Measurements from ENCODE around the gene GNAS. TPM values are rescaled to one million over a fixed set of nuclear protein-coding genes. Genes with fewer than 3 reads are reported as not detected.

GNAS gene
- total and polyA plus RNA-seq, 9 of the 15 experiments (the other 6 are each of a cell fraction or from before 2014, with no cell fraction given), result 128 to 648 (median 266) TPM

DNA sequence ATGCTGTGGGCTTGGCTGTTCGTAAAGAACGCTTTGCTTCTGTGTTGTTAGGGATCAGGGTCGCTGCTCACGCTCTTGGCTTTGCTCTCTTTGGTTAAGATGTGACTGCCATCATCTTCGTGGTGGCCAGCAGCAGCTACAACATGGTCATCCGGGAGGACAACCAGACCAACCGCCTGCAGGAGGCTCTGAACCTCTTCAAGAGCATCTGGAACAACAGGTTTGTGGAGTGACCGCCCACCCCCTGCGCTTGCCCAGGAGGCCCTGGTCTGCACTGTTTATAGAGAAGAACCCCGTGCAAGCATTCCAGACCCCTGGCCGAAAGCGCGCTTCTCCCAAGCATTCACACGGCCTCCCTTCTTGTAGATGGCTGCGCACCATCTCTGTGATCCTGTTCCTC, 57.1 kb downstream of the GNAS start:
- Histone ChIP-seq H4K20me1 (replicated peaks; ENCODE audit: control insufficient read depth, insufficient read depth, low read length) (peaks cover 6% of the 10 kb centered on the region; the same call in 1 of the 2 replicates), H3K9me1 (ENCODE audit: control insufficient read depth, insufficient read depth, low read length) (no peaks in the 10 kb centered on the region), H3K9me3 (replicated peaks; ENCODE audit: control insufficient read depth, insufficient read depth, low read depth, low read length) (no peaks in the 10 kb centered on the region), H3K4me2 (ENCODE audit: insufficient read depth, low read length) (no peak overlapping the region), H3K9ac (ENCODE audit: insufficient read depth in 1 of 2, low read depth in 2 of 2, low read length in 2 of 2) (no peak overlapping the region), H3K36me3 (ENCODE audit: control insufficient read depth, insufficient read depth, low read length) (peaks cover 68% of the 10 kb centered on the region), H3K27me3 (ENCODE audit: control insufficient read depth in 2 of 2, insufficient read depth in 2 of 2, low read length in 2 of 2) (no peaks in the 10 kb centered on the region; a peak in 1 of 5 replicates), H3K79me2 (ENCODE audit: control insufficient read depth, insufficient read depth, low read length) (no peaks in the 10 kb centered on the region), H3K27ac (ENCODE audit: extremely low read depth, low read depth, low read length) (no peak overlapping the region), H3K4me3 (no peak overlapping the region), H2AFZ (ENCODE audit: low read depth, low read length) (no peak overlapping the region), H3K4me1 (replicated peaks in 1 of 2; ENCODE audit: control insufficient read depth in 2 of 2, insufficient read depth in 2 of 2, low read length in 2 of 2) (peaks cover 5 to 19% of the 10 kb centered on the region in 2 experiments; a peak in 4 of 5 replicates)
- ChIA-PET POLR2A (interaction anchor here (0.6 to 2.0 kb wide), 3 partner anchors 9 to 468 kb away, joined by 3 to 5 read pairs (median 3); no protein-coding TSS in a partner anchor), CTCF (ENCODE audit: low intra/inter-chr PET ratio) (interaction anchor here (0.6 kb wide), 1 partner anchor 168 kb away, joined by 6 read pairs; no protein-coding TSS in a partner anchor)
- intact Hi-C loops (cut with micrococcal nuclease) (no loop called here), in situ Hi-C loops (cut with MboI) (no loop called here)
- no TSS peak for BruUV-seq (replicated peaks)
- FAIRE-seq (no peak), DNase-seq (ENCODE audit: extremely low read depth in 1 of 4, low spot score in 3 of 4) (no peak), ATAC-seq (no peak)
- WGBS (ENCODE audit: insufficient coverage, low coverage, missing lambda C conversion rate), result 91% methylated on average over 12 of the region's 15 CpGs
- TF ChIP-seq CHCHD3 (CRISPR knock-in tag; IDR thresholded peaks at IDR 0.05), result no peak
- TF ChIP-seq, protein P1, sequence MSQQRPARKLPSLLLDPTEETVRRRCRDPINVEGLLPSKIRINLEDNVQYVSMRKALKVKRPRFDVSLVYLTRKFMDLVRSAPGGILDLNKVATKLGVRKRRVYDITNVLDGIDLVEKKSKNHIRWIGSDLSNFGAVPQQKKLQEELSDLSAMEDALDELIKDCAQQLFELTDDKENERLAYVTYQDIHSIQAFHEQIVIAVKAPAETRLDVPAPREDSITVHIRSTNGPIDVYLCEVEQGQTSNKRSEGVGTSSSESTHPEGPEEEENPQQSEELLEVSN (IDR thresholded peaks at IDR 0.05; ENCODE audit: borderline replicate concordance in 1 of 2, extremely low read depth in 1 of 2, insufficient read depth in 1 of 2, insufficient read length in 1 of 2, low read depth in 1 of 2, low read length in 1 of 2, poor library complexity in 1 of 2, severe bottlenecking in 1 of 2), result no peak
- no peak for TF ChIP-seq MCM3 (IDR thresholded peaks at IDR 0.05)
- TF ChIP-seq ERF (CRISPR knock-in tag; IDR thresholded peaks at IDR 0.05), result no peak
- TF ChIP-seq TAF9B (IDR thresholded peaks at IDR 0.05; ENCODE audit: partially characterized antibody), result no peak
- TF ChIP-seq RBM22 (IDR thresholded peaks at IDR 0.05; ENCODE audit: low read depth, low read length, poor library complexity, severe bottlenecking), result no peak
- TF ChIP-seq, protein P2, sequence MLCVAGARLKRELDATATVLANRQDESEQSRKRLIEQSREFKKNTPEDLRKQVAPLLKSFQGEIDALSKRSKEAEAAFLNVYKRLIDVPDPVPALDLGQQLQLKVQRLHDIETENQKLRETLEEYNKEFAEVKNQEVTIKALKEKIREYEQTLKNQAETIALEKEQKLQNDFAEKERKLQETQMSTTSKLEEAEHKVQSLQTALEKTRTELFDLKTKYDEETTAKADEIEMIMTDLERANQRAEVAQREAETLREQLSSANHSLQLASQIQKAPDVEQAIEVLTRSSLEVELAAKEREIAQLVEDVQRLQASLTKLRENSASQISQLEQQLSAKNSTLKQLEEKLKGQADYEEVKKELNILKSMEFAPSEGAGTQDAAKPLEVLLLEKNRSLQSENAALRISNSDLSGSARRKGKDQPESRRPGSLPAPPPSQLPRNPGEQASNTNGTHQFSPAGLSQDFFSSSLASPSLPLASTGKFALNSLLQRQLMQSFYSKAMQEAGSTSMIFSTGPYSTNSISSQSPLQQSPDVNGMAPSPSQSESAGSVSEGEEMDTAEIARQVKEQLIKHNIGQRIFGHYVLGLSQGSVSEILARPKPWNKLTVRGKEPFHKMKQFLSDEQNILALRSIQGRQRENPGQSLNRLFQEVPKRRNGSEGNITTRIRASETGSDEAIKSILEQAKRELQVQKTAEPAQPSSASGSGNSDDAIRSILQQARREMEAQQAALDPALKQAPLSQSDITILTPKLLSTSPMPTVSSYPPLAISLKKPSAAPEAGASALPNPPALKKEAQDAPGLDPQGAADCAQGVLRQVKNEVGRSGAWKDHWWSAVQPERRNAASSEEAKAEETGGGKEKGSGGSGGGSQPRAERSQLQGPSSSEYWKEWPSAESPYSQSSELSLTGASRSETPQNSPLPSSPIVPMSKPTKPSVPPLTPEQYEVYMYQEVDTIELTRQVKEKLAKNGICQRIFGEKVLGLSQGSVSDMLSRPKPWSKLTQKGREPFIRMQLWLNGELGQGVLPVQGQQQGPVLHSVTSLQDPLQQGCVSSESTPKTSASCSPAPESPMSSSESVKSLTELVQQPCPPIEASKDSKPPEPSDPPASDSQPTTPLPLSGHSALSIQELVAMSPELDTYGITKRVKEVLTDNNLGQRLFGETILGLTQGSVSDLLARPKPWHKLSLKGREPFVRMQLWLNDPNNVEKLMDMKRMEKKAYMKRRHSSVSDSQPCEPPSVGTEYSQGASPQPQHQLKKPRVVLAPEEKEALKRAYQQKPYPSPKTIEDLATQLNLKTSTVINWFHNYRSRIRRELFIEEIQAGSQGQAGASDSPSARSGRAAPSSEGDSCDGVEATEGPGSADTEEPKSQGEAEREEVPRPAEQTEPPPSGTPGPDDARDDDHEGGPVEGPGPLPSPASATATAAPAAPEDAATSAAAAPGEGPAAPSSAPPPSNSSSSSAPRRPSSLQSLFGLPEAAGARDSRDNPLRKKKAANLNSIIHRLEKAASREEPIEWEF (CRISPR knock-in tag; IDR thresholded peaks at IDR 0.05), result no peak
- TF ChIP-seq ZNF143 (CRISPR knock-in tag; IDR thresholded peaks at IDR 0.05), result no peak
- no peak for TF ChIP-seq ZKSCAN1 (IDR thresholded peaks at IDR 0.05; ENCODE audit: low read depth, low read length)
- TF ChIP-seq CREB1 (IDR thresholded peaks at IDR 0.05), result no peak
- no peak for TF ChIP-seq CREB1 (CRISPR knock-in tag; IDR thresholded peaks at IDR 0.05)
- no peak for TF ChIP-seq PURB (CRISPR knock-in tag; IDR thresholded peaks at IDR 0.05; ENCODE audit: low read depth)
- TF ChIP-seq, protein P3, sequence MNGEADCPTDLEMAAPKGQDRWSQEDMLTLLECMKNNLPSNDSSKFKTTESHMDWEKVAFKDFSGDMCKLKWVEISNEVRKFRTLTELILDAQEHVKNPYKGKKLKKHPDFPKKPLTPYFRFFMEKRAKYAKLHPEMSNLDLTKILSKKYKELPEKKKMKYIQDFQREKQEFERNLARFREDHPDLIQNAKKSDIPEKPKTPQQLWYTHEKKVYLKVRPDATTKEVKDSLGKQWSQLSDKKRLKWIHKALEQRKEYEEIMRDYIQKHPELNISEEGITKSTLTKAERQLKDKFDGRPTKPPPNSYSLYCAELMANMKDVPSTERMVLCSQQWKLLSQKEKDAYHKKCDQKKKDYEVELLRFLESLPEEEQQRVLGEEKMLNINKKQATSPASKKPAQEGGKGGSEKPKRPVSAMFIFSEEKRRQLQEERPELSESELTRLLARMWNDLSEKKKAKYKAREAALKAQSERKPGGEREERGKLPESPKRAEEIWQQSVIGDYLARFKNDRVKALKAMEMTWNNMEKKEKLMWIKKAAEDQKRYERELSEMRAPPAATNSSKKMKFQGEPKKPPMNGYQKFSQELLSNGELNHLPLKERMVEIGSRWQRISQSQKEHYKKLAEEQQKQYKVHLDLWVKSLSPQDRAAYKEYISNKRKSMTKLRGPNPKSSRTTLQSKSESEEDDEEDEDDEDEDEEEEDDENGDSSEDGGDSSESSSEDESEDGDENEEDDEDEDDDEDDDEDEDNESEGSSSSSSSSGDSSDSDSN (IDR thresholded peaks at IDR 0.05; ENCODE audit: borderline replicate concordance in 1 of 2, low read depth in 2 of 2, low read length in 2 of 2), result no peak
